GM13976 (cell line): Measurements from ENCODE around the gene NTNG2.

Source experiments
- DNase-seq: peaks from one replicate; pipeline ENCODE4 v3.0.0; 2012; ENCODE audit warnings: low spot score
- in situ Hi-C: fragments of 300-500 bp; cut with MboI; formaldehyde crosslinking; loops from one replicate; pipeline ENCODE4 v1.12.0; 2022; ENCODE audit warnings: low sequenced_read_pairs, mixed read lengths, inconsistent platforms; ENCODE audit not compliant: unreplicated experiment
- TF ChIP-seq, protein P1 (sequence below): IDR thresholded peaks from 2 replicates; pipeline ENCODE4 v1.5.1; 2012; ENCODE audit warnings: borderline replicate concordance, mild to moderate bottlenecking; ENCODE audit not compliant: insufficient read depth; ENCODE audit errors: extremely low read depth, missing control alignments, control extremely low read depth

NTNG2 gene

DNA sequence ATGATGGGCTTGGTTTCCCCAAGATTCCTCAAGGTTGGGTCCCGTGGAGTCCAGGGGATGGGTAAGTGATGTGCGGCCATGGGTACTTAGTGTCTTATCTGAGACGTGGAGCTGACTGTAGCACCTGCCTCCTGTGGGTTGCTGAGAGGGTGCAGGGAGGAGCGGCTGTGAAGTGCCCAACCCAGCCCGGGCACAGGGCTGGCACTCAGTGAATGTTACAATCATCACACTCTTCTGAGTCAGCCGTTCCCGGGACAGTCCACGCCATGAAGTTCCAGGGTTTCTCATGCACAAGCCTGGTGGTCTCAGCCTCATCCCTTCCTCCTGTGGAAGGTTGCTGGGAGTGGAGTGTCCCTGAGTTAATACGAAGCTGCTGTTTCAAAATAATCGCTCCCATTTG lies 29.1 kb downstream of the NTNG2 start:
- in situ Hi-C loops: no loop called here
- TF ChIP-seq, protein P1, sequence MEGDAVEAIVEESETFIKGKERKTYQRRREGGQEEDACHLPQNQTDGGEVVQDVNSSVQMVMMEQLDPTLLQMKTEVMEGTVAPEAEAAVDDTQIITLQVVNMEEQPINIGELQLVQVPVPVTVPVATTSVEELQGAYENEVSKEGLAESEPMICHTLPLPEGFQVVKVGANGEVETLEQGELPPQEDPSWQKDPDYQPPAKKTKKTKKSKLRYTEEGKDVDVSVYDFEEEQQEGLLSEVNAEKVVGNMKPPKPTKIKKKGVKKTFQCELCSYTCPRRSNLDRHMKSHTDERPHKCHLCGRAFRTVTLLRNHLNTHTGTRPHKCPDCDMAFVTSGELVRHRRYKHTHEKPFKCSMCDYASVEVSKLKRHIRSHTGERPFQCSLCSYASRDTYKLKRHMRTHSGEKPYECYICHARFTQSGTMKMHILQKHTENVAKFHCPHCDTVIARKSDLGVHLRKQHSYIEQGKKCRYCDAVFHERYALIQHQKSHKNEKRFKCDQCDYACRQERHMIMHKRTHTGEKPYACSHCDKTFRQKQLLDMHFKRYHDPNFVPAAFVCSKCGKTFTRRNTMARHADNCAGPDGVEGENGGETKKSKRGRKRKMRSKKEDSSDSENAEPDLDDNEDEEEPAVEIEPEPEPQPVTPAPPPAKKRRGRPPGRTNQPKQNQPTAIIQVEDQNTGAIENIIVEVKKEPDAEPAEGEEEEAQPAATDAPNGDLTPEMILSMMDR: no peak

DNA sequence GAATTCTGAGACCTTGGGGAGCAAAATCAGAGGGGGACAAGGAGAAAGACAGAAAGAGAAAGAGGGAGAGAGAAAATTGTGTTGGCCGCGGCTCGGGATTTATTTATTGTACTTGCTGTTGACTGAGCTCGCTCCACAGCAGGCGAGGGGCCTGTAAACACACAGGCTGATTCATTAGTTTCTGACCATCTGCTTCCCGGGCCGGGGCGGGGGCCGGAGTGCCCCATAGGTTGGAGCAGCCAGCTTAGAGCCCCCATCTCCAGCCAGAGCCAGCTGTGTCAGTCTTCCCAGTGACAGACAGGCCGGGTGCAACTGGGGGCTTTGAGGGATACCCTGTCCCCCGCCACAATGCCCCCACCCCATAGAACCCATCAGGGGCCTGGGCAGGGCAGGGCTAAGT lies 30.9 kb downstream of the NTNG2 start:
- in situ Hi-C loops: no loop called here
- DNase-seq: no peak
- TF ChIP-seq, protein P1: no peak

More for the DNA sequence above, 29.1 kb downstream of the NTNG2 start:
- DNase-seq: no peak

DNA sequence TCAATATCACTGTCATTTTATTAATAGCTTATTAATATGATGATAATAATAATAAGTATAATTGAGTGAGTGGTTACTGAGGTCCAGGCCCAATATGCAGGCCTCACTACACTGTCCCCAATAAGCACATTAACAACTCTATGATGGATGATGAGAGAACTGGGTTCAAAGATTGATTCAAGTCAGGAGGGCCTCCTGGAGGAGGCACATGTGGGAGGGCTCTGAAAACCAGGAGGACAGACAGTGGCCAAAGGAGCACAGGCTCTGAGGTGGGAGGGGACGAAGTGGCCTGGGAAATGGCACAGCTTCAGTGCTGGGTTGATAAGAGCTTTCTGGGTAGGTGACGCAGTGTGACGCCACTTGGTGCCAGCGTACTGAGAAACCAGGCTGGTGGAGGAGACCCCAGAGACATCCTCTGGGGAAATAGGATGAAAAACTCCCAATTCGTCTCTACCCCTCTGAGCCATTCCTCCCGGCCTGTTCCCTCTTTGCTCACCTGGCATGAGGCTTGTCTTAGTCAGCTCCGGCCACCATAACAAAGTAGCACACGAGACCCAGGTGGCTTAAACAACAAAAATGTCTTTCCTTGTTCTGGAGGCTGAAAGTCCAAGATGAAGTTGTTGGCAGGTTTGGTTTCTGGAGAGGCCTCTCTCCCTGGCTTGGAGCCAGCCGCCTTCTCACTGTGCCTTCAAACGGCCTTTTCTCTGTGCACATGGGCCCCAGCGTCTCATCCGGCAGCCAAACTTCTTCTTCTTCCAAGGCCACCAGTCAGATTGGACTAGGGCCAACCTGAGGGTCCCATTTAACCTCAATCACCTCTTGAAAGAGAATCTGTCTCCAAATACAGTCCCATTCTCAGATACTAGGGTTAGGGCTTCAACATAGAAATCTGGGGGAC lies 31.6 kb downstream of the NTNG2 start:
- TF ChIP-seq, protein P1: no peak
- DNase-seq: no peak
- in situ Hi-C loops: no loop called here

DNA sequence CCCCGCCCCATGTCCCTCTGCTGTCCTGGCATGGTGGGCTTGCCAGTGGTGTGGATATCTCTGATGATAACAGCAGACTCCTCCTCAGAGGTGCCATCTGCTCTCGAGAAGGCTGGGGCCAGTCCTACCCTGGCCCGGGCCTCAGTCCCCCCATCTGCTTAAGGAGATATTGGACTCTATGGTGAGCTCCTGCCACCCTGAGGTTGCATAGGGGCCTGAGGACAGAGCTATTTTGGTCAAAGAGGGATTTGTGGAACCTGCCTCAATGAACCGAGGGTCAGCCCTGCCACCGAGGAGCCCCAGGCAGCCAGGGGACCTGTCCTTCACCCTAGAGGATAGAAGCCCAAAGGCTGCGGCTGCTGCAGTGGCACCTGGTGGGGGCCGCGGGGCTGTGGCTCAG lies 32.6 kb downstream of the NTNG2 start:
- no peak for DNase-seq
- in situ Hi-C loops: no loop called here
- TF ChIP-seq, protein P1: no peak

DNA sequence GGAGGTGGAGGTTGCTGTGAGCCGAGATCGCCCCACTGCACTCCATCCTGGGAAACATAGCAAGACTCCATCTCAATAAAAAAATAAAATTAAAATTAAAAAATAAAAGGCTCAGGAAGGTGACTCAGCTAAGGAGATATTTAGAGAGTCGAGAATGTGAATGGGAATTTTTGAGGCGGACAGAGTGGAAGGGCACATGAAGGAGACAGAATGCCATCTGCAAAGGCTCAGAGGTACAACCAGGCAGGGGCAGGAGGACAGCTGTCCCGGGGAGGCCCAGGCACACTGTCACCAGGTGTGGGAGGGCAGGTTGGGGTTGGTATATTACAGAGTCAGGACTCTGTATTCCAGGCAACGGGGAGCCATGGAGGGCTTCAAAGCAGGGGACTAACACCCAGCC lies 35.5 kb downstream of the NTNG2 start:
- TF ChIP-seq, protein P1: no peak
- DNase-seq: no peak
- in situ Hi-C loops: no loop called here

DNA sequence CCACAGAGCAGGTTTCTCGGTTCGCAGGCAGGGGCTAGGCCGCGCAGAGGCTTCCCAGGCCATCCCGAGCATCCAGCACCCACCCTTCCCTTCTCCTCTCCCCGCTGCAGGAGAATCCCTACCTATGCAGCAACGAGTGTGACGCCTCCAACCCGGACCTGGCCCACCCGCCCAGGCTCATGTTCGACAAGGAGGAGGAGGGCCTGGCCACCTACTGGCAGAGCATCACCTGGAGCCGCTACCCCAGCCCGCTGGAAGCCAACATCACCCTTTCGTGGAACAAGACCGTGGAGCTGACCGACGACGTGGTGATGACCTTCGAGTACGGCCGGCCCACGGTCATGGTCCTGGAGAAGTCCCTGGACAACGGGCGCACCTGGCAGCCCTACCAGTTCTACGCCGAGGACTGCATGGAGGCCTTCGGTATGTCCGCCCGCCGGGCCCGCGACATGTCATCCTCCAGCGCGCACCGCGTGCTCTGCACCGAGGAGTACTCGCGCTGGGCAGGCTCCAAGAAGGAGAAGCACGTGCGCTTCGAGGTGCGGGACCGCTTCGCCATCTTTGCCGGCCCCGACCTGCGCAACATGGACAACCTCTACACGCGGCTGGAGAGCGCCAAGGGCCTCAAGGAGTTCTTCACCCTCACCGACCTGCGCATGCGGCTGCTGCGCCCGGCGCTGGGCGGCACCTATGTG lies 36.1 kb downstream of the NTNG2 start:
- DNase-seq: no peak
- in situ Hi-C loops: no loop called here
- TF ChIP-seq, protein P1: no peak
